ENCODE measurements around the gene SPC25. TPM values are rescaled to one million over a fixed set of nuclear protein-coding genes. Genes with fewer than 3 reads are reported as not detected.

SPC25 gene
- total RNA-seq, 2 experiments from 2014 or later: 58.3 to 69.8 TPM

- Mint-ChIP-seq H3K36me3 (ENCODE audit: low read depth) (peaks cover 2% of the 10 kb centered on the region), H3K4me1 (ENCODE audit: low read depth) (peaks cover 9% of the 10 kb centered on the region), H3K27me3 (ENCODE audit: low read depth) (peaks cover 16% of the 10 kb centered on the region), H3K9me3 (ENCODE audit: insufficient read depth) (no peaks in the 10 kb centered on the region), H3K27ac (no peak overlapping the region), H3K4me3 (no peak overlapping the region)
- peak; percentile 30 for DNase-seq
- ChIA-PET CTCF (interaction anchor here (0.5 to 1.6 kb wide), 7 partner anchors 9 to 584 kb away, joined by 3 to 15 read pairs (median 4); no protein-coding TSS in a partner anchor), POLR2A (no interaction called here)
- ATAC-seq: no peak
These were observed 30.4 kb upstream of the SPC25 start for GRCh38 chr2:168920504-168921157.

DNA sequence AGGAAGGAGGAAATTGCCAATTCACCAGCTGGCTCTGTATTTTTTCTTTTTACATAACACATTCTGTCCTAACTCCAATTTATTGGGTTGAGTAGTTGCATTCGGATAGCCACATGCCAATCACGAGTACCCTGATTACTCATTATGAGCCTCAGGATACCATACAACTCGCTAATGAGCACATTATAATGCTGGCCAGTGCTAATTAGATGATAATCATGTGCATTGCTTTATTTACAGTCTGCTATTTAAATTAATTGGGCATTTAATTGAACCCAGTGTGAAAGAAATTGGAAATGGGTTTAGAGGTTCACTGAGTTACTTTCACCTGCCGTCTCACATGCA is 26.1 kb upstream of the SPC25 start:
- peaks cover 5% of the 10 kb centered on the region for H3K9me3 Mint-ChIP-seq (ENCODE audit: insufficient read depth)
- peaks cover 9% of the 10 kb centered on the region for H3K36me3 Mint-ChIP-seq (ENCODE audit: low read depth)
- H3K27me3 Mint-ChIP-seq (ENCODE audit: low read depth): peaks cover 23% of the 10 kb centered on the region
- H3K4me1 Mint-ChIP-seq (ENCODE audit: low read depth): peaks cover 17% of the 10 kb centered on the region
- no peak for DNase-seq
- CTCF ChIA-PET: interaction anchor here (1.1 kb wide), 1 partner anchor 569 kb away, joined by 5 read pairs; no protein-coding TSS in a partner anchor
- no peak overlapping the region for H3K27ac Mint-ChIP-seq
- POLR2A ChIA-PET: no interaction called here
- H3K4me3 Mint-ChIP-seq: no peak overlapping the region
- no peak for ATAC-seq

DNA sequence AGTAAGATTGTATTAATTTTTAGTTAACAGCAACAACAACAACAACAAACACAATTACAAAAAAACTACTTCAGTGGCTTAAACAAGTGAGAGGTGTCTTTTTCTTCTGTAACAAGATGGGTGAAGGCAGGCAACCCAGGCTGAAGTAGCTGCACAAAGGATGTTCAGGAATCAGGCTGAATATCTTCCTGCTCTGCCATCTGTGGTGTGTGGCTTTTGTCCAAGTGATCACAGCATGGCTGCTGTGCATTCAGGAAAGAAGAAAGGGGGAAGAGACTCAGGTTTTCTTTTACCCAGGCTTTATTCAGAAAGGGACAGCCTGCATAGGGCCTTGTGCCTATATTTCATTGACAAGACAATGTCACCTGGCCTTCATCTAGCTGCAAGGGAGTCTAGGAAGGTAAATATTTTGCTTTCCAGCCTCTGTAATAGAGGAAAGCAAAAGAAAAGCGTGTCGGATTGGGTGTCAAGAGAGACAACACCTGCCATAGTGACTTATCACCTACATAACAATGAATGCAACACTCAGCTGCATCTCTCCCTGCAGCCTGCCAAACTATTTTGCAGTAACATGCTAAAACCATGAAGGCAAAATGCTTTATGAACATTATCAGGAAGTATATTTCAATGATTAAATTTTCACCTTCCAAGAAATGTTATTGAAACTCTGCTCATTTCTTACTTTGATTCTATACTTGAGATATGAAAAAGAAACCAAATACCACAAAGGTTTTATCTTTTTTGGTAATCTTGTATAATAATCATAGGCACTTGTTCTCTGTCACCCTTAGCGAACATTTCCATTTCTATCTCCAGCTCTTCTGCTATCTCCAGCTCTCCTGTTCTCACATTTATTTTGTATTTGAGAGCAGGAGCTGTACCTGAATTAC is 25.5 kb upstream of the SPC25 start:
- peaks cover 17% of the 10 kb centered on the region for H3K4me1 Mint-ChIP-seq (ENCODE audit: low read depth)
- H3K36me3 Mint-ChIP-seq (ENCODE audit: low read depth): peaks cover 9% of the 10 kb centered on the region
- peaks cover 5% of the 10 kb centered on the region for H3K9me3 Mint-ChIP-seq (ENCODE audit: insufficient read depth)
- peaks cover 23% of the 10 kb centered on the region for H3K27me3 Mint-ChIP-seq (ENCODE audit: low read depth)
- ATAC-seq (no peak), DNase-seq (no peak)
- ChIA-PET CTCF (interaction anchor here (0.9 to 1.1 kb wide), 2 partner anchors 10 to 569 kb away, joined by 3 to 5 read pairs; no protein-coding TSS in a partner anchor), POLR2A (no interaction called here)
- no peak overlapping the region for H3K27ac Mint-ChIP-seq
- H3K4me3 Mint-ChIP-seq: no peak overlapping the region

DNA sequence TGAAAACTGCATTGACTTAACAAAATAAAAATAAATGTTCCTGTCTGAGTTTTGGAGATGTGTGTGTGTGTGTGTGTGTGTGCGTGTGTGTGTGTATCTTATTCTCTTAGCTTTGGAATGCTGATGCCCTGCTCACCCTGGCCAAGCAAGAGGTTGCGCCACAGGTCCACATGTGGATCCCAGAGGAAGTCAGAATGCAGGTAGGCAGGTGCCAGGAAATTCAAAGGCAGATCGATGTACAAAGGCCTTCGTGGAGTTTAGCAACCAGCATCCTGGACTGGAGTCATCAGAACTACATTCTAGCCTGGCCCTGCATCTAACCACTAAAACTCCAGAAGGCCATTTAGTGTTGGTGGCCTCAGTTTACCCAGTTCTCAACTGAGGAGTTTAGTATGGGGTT is 23.3 kb upstream of the SPC25 start:
- CTCF ChIA-PET: no interaction called here

DNA sequence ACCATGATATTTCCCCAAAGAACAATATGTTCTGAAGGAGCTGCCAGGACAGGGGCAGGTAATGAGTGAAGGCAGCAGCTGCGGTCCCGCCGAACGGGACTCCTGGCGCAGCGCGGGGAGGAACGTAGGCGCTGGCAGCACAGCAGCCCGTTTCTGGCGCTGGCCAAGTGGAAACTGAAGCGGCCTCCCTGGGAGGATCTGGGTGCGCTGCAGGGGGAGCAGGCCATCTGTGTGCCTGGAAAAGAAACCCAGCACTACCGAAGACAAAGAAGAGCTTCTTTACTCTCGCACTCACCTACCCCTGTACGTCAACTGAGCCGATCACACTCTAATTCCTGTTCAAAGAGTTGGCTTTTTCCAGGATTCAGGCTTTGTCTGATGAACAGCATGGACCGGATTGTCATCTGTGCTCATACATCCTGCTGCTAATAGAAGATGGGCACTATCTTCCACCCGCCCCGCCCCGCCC is 22.7 kb upstream of the SPC25 start:
- DNase-seq: no peak
- Mint-ChIP-seq H3K36me3 (ENCODE audit: low read depth) (peaks cover 9% of the 10 kb centered on the region), H3K27ac (no peak overlapping the region), H3K4me1 (ENCODE audit: low read depth) (peaks cover 17% of the 10 kb centered on the region), H3K27me3 (ENCODE audit: low read depth) (peaks cover 26% of the 10 kb centered on the region), H3K9me3 (ENCODE audit: insufficient read depth) (peaks cover 5% of the 10 kb centered on the region), H3K4me3 (peak overlapping the region; percentile 23)
- ChIA-PET POLR2A (no interaction called here), CTCF (no interaction called here)
- peak; percentile 42 for ATAC-seq

More for the DNA sequence above, 23.3 kb upstream of the SPC25 start:
- Mint-ChIP-seq H3K27me3 (ENCODE audit: low read depth) (peaks cover 26% of the 10 kb centered on the region), H3K4me1 (ENCODE audit: low read depth) (peaks cover 17% of the 10 kb centered on the region), H3K36me3 (ENCODE audit: low read depth) (peaks cover 9% of the 10 kb centered on the region), H3K9me3 (ENCODE audit: insufficient read depth) (peaks cover 5% of the 10 kb centered on the region), H3K4me3 (no peak overlapping the region), H3K27ac (no peak overlapping the region)
- DNase-seq (no peak), ATAC-seq (no peak)
- POLR2A ChIA-PET: no interaction called here

GRCh38 chr2:168912466-168912865 is 22.2 kb upstream of the SPC25 start:
- peak overlapping the region; percentile 23 for H3K4me3 Mint-ChIP-seq
- DNase-seq: no peak
- peaks cover 5% of the 10 kb centered on the region for H3K9me3 Mint-ChIP-seq (ENCODE audit: insufficient read depth)
- H3K36me3 Mint-ChIP-seq (ENCODE audit: low read depth): peaks cover 9% of the 10 kb centered on the region
- POLR2A ChIA-PET: no interaction called here
- ATAC-seq: no peak
- peaks cover 31% of the 10 kb centered on the region for H3K27me3 Mint-ChIP-seq (ENCODE audit: low read depth)
- CTCF ChIA-PET: no interaction called here
- no peak overlapping the region for H3K27ac Mint-ChIP-seq
- peaks cover 17% of the 10 kb centered on the region for H3K4me1 Mint-ChIP-seq (ENCODE audit: low read depth)

DNA sequence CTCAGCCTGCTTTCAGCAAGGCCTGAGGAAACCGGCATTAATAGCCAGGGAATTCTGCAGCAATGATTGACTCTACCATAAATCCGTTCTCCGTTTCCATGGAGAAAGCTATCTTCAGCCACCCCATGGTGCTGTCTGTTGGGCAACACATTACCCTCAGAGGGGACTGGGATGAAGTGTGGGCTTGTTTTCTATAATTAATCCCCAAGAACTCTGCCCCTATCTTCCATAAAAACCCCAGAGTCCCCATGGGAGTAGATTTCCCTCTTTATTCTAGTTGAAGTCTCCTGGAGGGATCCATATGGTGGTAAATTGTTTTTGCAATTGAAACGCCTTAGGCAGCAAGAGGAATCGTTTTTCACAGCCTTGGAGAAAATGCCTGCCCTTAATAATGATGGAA is 20.1 kb upstream of the SPC25 start:
- peaks cover 4% of the 10 kb centered on the region for H3K36me3 Mint-ChIP-seq (ENCODE audit: low read depth)
- H3K4me1 Mint-ChIP-seq (ENCODE audit: low read depth): peaks cover 6% of the 10 kb centered on the region
- CTCF ChIA-PET: no interaction called here
- H3K9me3 Mint-ChIP-seq (ENCODE audit: insufficient read depth): peaks cover 5% of the 10 kb centered on the region
- no peak overlapping the region for H3K4me3 Mint-ChIP-seq
- ATAC-seq (no peak), DNase-seq (no peak)
- H3K27me3 Mint-ChIP-seq (ENCODE audit: low read depth): peaks cover 42% of the 10 kb centered on the region
- POLR2A ChIA-PET: interaction anchor here (0.6 kb wide), 1 partner anchor 472 kb away, joined by 3 read pairs; no protein-coding TSS in a partner anchor
- no peak overlapping the region for H3K27ac Mint-ChIP-seq

- Mint-ChIP-seq H3K9me3 (ENCODE audit: insufficient read depth) (no peaks in the 10 kb centered on the region), H3K27ac (no peak overlapping the region), H3K4me3 (no peak overlapping the region), H3K36me3 (ENCODE audit: low read depth) (no peaks in the 10 kb centered on the region), H3K4me1 (ENCODE audit: low read depth) (peaks cover 5% of the 10 kb centered on the region), H3K27me3 (ENCODE audit: low read depth) (peaks cover 43% of the 10 kb centered on the region)
- ATAC-seq: no peak
- no peak for DNase-seq
- CTCF ChIA-PET: no interaction called here
- POLR2A ChIA-PET: no interaction called here
These were observed 17.9 kb upstream of the SPC25 start for GRCh38 chr2:168907940-168908662.

DNA sequence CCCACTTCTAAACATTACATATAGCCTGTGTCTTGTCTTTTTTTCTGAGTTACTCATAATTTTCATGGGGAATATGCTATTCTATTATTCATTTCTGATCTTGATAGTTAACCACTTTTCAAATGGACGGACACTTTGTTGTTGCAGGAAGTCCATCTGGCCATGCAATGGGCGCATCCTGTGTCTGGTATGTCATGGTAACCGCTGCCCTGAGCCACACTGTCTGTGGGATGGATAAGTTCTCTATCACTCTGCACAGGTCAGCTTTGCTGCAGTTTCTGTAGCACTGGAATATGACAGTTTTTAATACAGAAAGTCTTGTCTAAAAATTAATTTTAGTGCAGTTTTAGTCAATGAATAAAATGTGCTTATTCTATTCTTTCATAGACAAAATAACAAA is 14.1 kb upstream of the SPC25 start:
- CTCF ChIA-PET: interaction anchor here (0.9 kb wide), 1 partner anchor 130 kb away, joined by 3 read pairs; no protein-coding TSS in a partner anchor
- ATAC-seq (no peak), DNase-seq (no peak)
- H3K27me3 Mint-ChIP-seq (ENCODE audit: low read depth): peaks cover 40% of the 10 kb centered on the region
- no peaks in the 10 kb centered on the region for H3K4me1 Mint-ChIP-seq (ENCODE audit: low read depth)
- no peak overlapping the region for H3K4me3 Mint-ChIP-seq
- no peaks in the 10 kb centered on the region for H3K9me3 Mint-ChIP-seq (ENCODE audit: insufficient read depth)
- POLR2A ChIA-PET: no interaction called here
- no peaks in the 10 kb centered on the region for H3K36me3 Mint-ChIP-seq (ENCODE audit: low read depth)
- no peak overlapping the region for H3K27ac Mint-ChIP-seq

DNA sequence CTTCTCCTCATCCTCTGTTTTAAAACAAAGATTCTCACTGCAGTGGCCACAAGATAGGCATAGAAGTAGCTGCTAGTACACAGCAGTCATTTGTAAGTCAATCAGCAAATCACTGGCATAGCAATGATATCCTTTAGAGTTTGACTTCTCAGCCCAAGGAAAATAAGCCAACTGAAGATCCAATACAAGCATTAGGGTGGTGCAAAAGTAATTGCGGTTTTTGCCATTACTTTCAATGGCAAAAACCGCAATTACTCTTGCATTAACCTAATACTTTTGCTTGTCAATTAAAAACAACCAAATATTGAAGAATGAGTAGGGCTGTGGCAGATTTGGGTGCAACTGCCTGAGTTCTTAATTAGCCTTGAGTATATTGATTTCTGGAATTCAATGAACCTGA is 13.7 kb upstream of the SPC25 start:
- Mint-ChIP-seq H3K9me3 (ENCODE audit: insufficient read depth) (no peaks in the 10 kb centered on the region), H3K4me3 (no peak overlapping the region), H3K27ac (no peak overlapping the region), H3K27me3 (ENCODE audit: low read depth) (peaks cover 43% of the 10 kb centered on the region), H3K4me1 (ENCODE audit: low read depth) (no peaks in the 10 kb centered on the region), H3K36me3 (ENCODE audit: low read depth) (no peaks in the 10 kb centered on the region)
- ATAC-seq: no peak
- ChIA-PET CTCF (no interaction called here), POLR2A (no interaction called here)
- no peak for DNase-seq

GRCh38 chr2:168901003-168901402 is 10.8 kb upstream of the SPC25 start, which contains the start of gene G6PC2:
Gene G6PC2 (plus strand): TSS chr2:168901291. CDS start chr2:168901332, 41 bp downstream.
- no peaks in the 10 kb centered on the region for H3K4me1 Mint-ChIP-seq (ENCODE audit: low read depth)
- no peaks in the 10 kb centered on the region for H3K36me3 Mint-ChIP-seq (ENCODE audit: low read depth)
- no peak within 1 kb of the TSS for H3K27ac Mint-ChIP-seq
- DNase-seq: no peak
- ChIA-PET POLR2A (no interaction called here), CTCF (no interaction called here)
- no peak for ATAC-seq
- peaks cover 35% of the 10 kb centered on the region for H3K27me3 Mint-ChIP-seq (ENCODE audit: low read depth)
- H3K4me3 Mint-ChIP-seq: no peak within 1 kb of the TSS
- no peaks in the 10 kb centered on the region for H3K9me3 Mint-ChIP-seq (ENCODE audit: insufficient read depth)
